ENCODE measurements around the gene PPL.

PPL gene

DNA sequence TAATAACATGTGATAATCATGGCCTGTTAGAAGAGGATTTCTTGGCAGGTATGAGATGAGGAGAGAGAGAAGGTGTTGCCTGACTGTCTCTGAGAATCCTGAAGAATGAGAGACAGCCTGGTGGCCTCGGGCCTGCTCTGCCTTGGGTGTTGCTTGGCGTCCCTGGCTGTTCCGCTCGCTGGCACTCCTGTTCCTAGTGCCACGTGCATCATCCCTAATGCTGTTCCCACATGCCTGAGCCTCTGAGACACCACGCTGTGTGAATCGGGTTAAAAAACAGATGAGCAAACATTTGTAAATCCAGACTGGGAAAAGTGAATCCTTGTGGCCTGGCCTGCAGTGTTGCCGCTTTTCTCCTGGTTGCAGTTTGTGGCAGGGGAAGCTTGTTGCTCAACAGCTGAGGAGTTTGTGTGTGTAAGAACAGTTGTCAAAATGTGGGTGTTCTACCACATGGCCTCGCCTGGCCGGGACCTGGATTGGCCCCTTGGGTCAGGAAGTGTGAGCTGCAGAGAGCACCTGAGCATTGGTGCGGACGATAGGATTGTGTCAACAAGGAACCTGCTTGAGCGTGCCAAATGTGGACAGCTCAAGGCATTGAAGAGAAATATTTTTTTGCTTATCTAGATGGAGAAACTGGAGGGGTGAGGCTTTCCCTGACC lies 67.7 kb downstream of the PPL start:
- in situ Hi-C loops (cut with MboI; ENCODE audit: low sequenced_read_pairs), result loop anchor here (25.0 kb wide), 1 partner anchor 218 kb away; the partner anchor contains the start of gene EEF2KMT

DNA sequence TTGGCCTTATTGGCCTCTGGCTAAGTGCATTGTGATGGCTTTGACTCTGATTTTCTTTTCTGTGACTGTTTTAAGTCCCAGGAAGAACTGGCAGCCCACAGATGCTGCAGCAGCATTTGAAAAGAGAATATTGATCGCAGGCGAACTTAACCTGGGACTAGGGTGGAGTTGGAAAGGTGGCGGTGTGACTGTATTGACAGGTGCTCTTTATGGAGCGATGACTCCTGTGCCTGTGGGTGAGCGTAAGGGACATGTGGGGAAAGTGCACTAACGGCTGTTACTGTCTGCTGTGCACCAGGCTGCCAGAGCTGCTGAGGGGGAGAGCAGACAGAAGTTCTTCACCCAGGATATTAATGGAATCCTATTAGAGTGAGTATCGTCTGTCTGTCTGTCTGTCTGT lies 68.4 kb downstream of the PPL start:
- in situ Hi-C loops (cut with MboI; ENCODE audit: low sequenced_read_pairs), result loop anchor here (25.0 kb wide), 1 partner anchor 219 kb away; the partner anchor contains the start of gene EEF2KMT

DNA sequence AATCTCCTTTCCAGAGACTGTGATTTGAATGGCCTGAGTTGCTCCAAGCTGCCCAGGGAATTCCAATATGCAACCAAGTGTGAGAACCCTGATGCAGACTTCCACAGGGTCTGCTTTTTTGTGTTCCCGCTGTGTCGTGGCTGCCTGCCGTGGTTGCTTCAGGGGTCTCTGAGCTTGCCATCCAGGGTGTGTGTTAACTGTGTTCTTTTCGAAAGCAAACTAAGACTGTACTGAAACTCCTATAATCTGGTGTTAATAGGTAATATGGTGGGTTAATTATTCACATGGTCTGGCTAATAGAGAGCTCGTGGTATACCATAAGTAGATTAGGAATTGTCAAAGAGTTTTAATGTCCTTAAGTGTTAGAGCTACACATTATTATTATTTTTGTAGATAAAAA lies 68.9 kb downstream of the PPL start:
- in situ Hi-C loops (cut with MboI; ENCODE audit: low sequenced_read_pairs), result loop anchor here (25.0 kb wide), 1 partner anchor 219 kb away; the partner anchor contains the start of gene EEF2KMT

DNA sequence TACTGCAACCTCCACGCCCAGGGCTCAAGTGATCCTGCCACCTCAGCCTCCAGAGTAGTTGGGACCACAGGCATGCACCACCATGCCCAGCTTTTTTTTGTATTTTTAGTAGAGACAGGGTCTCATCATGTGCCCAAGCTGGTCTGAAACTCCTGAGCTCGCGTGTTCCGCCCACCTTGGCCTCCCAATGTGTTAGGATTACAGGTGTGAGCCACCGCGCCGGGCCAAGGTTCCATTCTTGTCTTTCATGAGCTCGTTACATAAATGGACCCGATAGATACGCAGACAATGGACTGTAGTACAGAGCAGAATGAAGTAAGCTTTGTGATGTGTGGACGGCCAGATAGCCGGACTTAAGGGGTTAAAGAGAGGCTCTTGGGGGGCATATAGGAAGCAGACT lies 70.4 kb downstream of the PPL start:
- in situ Hi-C loops (cut with MboI; ENCODE audit: low sequenced_read_pairs), result loop anchor here (25.0 kb wide), 1 partner anchor 221 kb away; the partner anchor contains the start of gene EEF2KMT

DNA sequence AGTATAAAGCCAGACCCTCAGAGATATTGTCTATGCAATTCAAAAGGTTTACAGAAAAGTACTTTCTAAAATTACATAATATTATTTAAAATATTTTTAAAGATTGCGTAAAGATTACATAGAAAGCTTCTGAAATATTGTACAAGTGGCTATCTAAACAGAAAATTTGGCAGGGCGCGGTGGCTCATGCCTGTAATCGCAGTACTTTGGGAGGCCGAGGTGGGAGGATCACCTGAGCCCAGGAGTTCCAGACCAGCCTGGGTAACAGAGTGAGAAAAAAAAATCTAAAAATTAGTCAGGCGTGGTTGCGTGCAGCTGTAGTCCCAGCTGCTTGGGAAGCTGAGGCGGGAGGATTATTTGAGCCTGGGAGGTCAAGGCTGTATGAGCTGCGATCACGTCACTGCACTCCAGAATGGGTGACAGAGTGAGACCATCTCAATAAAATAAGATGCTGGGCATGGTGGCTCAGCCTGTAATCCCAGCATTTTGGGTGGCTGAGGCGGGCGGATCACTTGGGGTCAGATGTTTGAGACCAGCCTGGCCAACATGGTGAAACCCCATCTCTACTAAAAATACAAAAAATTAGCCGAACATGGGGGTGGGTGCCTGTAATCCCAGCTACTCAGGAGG lies 71.6 kb downstream of the PPL start:
- in situ Hi-C loops (cut with MboI; ENCODE audit: low sequenced_read_pairs), result loop anchor here (25.0 kb wide), 1 partner anchor 222 kb away; the partner anchor contains the start of gene EEF2KMT

DNA sequence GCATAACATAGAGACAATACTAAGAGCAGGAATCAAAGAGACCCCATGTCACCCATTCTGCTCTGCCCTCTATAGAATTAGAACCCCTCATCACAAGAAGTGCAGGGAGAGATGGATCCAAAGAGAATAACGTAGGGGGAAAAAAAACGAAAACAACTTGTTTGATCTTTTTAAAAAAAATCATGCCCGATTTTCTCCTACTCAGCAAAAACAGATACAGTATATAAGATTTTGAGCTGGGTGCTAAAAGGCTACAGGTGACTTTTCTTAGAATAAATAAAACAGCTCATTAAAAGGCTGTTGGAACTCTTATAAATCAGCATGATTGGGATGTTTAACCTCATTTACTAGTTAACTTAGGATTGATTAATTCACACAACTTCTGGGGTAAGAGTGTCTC lies 72.2 kb downstream of the PPL start:
- in situ Hi-C loops (cut with MboI; ENCODE audit: low sequenced_read_pairs), result loop anchor here (25.0 kb wide), 1 partner anchor 223 kb away; the partner anchor contains the start of gene EEF2KMT

DNA sequence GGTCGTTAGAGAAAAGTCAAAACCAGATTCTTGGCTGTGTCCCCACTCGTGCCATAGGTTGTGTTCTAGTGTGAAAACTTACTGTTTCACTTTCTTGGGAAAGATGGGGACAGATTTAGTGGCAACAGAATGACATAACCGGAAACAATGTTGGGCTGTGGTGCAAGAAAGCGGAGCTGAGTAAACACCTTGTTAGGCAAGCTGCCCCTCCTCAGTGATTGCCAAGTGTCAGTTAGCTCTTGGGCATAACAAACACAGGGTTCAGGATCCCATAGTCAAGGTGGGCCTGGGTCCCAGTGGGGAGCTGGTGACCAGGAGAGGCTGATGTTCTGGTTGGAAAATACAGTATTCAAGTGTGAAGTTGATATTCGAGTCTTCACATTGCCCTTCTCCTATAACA lies 74.3 kb downstream of the PPL start:
- in situ Hi-C loops (cut with MboI; ENCODE audit: low sequenced_read_pairs), result loop anchor here (25.0 kb wide), 1 partner anchor 225 kb away; the partner anchor contains the start of gene EEF2KMT

DNA sequence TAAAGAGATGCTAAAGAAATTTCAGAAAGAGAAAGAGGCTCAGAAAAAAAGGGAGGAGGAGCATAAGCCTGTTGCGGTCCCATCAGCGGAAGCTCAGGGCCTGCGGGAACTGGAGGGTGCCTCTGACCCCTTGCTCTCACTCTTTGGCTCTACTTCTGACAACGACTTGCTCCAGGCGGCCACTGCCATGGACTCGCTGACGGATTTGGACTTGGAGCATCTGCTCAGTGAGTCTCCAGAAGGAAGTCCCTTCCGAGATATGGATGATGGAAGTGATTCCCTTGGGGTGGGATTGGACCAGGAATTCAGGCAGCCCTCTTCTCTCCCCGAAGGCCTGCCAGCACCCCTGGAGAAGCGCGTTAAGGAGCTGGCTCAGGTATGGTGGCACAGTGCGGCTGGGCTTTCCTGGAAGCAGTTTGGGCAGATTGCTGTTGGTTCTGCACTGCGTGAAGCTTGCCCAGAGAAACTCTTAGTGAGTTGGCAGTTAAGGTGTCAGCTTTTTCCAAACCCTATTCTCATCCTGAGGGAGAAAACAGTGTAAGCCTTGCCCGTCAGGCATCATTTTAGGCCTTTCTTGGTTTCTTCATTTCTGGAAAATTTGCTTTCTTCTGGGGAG lies 76.1 kb downstream of the PPL start:
- in situ Hi-C loops (cut with MboI; ENCODE audit: low sequenced_read_pairs), result loop anchor here (25.0 kb wide), 1 partner anchor 226 kb away; the partner anchor contains the start of gene EEF2KMT

DNA sequence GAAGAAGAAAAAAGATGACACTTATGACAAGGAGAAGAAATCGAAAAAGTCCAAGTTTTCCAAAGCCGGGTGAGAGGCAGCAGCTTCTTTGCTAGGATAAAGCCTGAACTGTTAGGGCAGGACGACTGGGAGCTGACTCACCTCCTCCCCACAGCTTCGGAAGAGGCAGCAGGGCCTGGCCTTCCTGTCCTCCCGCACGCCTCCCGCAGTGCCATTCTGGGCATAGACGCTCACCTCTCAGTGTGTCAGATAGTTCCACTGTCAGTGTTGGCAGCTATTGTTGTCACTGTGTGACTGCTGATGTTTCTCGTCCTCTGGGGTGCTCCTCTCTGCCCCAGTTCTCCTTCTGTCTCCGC lies 77.1 kb downstream of the PPL start:
- in situ Hi-C loops (cut with MboI; ENCODE audit: low sequenced_read_pairs), result loop anchor here (25.0 kb wide), 1 partner anchor 227 kb away; the partner anchor contains the start of gene EEF2KMT

DNA sequence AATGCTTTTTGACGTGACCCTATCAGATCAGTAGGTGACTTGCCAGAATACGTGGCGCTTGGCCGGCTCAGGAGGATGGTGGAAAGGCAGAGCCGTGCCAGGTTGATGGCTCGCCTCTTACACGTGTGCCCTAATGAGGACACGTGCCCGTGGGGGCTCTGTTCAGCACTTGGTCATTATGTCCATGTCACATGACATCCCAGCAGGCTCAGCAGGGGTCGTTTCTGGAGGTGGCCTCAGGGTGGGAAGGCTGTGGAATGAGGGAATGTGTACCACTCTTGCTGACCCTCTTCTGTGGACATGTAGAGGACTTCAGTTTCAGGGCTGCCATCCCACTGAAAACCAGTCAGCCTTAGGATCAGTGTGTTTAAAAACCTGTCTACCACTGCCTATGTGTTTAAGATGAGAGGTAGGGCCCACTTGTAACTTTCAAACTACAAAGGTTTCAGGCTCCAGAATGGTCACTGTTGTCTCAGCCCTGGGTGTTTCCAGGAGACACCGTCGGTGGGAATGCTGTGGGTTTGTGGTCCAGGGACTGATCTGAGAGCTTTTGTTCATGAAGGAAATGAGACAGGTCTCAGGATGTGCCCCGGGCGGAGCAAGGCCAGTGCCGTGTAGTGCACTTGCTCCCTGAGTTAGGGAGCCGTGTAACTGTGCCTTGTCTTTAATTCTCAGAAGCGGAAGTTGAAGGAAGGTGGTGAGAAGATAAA lies 77.6 kb downstream of the PPL start:
- in situ Hi-C loops (cut with MboI; ENCODE audit: low sequenced_read_pairs), result loop anchor here (25.0 kb wide), 1 partner anchor 228 kb away; the partner anchor contains the start of gene EEF2KMT

DNA sequence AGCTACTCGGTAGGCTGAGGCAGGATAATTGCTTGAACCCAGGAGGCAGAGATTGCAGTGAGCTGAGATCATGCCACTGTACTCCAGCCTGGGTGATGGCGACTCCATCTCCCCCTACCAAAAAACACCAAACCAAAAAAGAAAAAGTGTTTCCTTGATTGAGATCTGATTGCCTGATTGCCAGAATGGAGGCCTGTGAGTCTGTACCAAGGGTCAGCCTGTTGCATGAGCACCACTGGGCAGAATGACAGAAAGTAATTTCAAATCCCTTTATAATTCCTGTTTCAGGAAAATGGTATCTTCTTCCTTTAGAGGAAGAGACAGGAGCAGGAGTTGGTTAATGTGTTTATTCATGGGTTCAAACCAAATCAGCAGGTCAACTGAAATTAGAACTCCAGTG lies 81.1 kb downstream of the PPL start:
- in situ Hi-C loops (cut with MboI; ENCODE audit: low sequenced_read_pairs), result loop anchor here (25.0 kb wide), 1 partner anchor 231 kb away; the partner anchor contains the start of gene EEF2KMT

DNA sequence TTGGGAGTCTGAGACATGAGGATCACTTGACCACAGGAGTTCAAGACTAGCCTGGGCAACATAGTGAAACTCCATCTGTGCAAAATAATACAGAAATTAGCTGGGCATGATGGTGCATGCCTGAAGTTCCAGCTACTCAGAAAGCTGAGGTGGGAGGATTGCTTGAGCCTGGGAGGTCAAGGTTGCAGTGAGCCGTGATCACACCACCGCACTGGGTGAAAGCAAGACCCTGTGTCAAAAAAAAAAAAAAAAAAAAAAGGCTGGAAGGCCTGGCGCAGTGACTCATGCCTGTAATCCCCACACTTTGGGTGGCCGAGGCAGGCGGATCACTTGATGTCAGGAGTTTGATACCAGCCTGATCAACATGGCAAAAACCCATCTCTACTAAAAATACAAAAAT lies 81.6 kb downstream of the PPL start:
- in situ Hi-C loops (cut with MboI; ENCODE audit: low sequenced_read_pairs), result loop anchor here (25.0 kb wide), 1 partner anchor 232 kb away; the partner anchor contains the start of gene EEF2KMT

DNA sequence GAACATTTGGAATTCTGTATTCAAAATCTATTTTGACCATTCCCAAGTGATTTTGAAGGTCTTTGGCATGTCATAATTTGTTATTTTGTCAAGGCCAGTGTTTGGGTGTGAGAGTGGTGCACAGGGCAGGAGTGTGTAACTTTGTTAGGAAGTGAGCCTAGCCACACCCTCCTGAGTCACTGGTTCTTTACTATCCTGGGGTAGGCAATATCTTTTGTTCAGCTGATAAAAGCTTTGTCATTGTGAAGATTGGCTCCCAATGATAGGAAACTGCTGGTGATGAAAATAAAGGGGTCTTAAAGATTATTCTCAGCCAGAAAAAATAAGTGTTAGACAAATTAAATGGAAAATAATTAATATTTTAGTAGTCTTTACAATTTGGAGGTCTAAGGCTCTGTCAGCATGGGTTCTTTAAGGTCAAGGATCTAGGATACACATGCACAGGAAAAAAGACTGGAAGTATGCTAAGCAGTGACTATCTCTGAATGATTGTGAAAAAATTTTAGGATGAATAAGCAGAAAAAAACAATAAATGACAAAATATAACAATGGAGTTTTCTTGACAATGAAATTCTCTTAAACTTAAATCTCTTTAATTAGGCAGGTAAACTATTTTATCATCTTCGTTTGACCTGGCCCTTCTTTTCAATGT lies 84.6 kb downstream of the PPL start:
- in situ Hi-C loops (cut with MboI; ENCODE audit: low sequenced_read_pairs), result loop anchor here (25.0 kb wide), 1 partner anchor 235 kb away; the partner anchor contains the start of gene EEF2KMT

DNA sequence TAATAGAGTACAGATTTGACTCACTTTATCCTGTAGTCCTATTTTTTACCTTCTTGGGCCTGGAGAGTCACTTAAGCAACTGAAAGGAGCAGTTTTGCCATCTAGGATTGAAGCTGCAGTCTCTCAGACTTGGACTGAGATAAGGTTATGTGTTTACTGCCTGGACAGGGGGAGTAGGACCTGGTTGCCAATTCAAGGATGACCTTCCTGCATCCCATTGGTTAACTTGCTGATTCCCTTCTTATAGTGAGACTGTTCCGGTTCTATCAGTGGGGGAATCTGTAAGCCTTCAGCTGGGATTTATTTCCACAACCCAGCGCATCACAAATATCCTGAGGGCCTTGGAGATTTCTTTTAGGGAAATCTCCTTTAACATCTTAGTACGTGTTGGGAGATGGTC lies 86.7 kb downstream of the PPL start:
- in situ Hi-C loops (cut with MboI; ENCODE audit: low sequenced_read_pairs), result loop anchor here (25.0 kb wide), 1 partner anchor 237 kb away; the partner anchor contains the start of gene EEF2KMT

DNA sequence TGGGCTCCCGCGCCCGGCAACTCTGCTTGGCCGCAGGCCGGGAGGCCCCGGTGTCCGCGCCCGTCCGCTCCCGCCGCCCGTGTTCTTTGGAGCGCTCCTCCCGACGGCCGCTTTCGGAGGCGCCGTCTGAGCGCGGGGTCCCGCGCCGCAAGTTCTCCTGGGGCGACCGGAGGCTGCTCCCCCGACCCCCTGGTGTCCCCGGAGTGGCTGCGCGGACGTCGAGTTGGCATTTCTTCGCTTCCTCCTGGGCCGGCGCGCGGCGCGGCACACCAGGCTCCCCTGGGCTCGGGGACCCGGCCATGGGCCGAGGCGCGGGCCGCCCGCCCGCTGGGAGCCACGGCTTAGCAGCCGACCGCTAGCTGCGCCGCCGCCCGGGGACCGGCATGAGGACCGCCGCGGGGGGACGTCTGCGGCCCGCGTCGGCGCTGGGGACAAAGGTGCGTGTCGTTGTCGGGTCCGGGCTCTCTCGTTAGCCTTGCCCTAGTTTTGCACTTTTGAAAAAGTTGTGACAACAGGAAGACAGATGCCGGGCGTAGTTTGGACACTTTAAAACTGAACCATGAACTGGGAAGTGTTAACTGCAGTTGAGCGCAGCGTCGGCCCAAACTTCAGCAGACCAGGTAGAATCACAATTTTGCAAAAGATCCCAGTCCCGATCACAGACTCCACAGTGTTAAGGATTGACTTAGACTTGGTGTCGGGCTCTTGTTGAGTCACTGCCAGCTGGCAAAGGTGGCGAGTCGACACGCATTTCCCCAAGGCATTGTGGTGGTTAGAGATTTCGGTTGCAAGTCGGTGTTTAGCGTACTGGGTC lies 89.0 kb downstream of the PPL start:
- in situ Hi-C loops (cut with MboI; ENCODE audit: low sequenced_read_pairs), result no loop called here

DNA sequence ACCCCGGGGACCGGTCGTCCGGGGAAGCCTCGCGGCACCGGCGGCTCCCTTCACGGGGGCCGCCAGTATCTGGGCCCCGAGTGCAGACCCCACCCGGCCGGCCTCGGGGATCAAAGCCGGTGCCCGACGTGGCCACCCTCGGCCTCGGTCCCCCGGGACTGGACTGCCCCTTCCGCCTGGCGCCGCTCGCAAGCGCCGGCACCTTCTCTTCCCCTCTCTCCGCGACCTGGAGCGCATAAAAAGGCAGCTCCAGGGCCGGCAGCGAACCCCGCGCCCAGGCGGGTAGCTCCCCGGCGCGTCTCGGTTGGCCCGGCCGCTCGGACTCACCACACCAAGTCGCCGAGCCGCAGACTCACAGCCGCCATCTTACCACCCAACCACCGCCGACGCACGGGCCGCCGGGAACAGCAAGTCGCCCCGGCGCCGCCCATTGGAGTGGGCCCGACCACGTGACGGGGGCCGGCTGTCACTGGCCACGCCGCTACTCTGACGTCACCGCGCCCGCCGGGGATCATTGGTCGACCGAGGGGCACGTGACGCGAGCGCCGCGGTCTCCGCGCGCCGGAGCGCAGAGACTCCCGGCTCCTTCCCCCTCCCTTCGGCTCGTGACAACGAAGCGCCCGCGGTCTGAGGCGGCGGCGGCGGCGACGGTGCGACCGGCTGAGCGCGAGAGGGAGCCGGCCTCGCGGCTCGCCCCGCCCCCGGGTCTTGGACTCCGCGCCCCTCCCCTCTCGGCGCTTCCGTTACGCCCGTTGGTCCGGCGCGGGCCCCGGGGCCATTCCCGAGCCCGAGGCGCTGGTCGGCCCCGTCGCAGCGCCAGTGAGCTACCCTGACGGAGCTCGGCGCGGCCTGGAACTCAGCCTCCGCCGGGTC lies 89.8 kb downstream of the PPL start, which contains the start of the genes GLYR1 and UBN1:
Gene GLYR1, minus strand, starts transcription at position 388 of the 873 bp plus-strand sequence. Its CDS starts 23 bp downstream, at position 365.
Gene UBN1, plus strand, starts transcription at position 581 of the 873 bp plus-strand sequence. CDS start 5,437 bp downstream, outside the sequence.
- in situ Hi-C loops (cut with MboI; ENCODE audit: low sequenced_read_pairs), result no loop called here

DNA sequence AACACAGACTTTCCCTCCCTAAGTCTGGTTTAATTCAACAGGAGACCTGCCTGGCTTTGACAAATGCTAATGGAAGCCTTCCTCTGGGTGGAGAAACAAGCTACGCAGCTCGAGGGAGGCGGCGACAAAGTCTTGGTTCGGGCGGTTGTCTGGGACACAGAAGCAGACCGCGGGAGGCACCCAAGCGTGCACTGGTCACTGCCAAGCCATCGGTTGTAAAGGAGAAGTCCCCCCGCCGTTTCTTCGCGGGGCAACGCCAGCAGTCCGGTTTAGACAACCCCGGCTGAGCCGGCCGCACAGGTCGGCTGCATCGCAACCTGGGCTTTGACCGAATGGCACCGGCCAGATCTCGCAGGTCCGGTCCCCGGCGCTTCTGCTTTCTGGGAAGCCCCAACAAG lies 90.4 kb downstream of the PPL start:
- in situ Hi-C loops (cut with MboI; ENCODE audit: low sequenced_read_pairs), result no loop called here

DNA sequence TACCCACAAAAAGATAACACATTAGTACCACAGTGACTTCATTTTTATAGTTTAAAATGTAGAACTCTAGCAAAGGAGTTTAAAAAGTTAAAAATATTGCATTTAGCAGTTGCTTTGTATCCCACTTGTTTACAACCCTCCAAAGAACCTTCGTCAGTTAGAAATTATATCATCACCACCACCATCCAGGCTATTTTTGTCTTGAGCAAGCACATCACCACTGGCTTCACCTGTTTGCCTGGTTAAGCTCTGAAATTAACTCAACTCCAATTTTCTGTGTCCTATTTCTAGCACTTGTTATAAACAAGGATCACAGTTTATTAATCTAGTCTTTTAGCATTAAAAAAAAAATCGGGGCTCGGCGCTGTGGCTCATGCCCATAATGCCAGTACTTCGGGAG lies 96.0 kb downstream of the PPL start:
- in situ Hi-C loops (cut with MboI; ENCODE audit: low sequenced_read_pairs), result no loop called here
